ENCODE results near the gene SLC50A1. TPM values are rescaled to one million over a fixed set of nuclear protein-coding genes. Genes with fewer than 3 reads are reported as not detected.

SLC50A1 gene
- total and polyA plus RNA-seq, 2 of the 8 experiments (the other 6 are each of a cell fraction or from before 2014, with no cell fraction given), result 36.5 to 90.8 TPM

DNA sequence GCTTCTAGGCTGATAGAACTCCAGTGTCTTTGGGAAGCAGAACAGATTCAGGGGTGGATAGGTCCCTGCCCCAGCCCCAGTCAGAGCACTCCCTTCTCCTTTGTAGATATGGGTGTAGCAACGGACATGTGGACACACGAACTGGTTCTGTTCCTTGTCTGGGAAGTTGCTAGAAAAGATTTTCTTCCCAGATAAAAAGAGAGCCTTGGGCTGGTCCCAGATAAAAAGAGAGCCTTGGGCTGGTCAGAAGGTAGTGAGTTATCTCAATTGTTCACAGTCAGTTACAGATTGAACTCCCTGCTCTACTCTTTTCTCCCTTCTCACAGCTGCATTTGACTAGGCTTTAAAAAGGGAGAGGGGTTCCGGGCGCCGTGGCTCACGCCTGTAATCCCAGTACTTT is 15.4 kb upstream of the SLC50A1 start (continued):
- no peak for TF ChIP-seq SAP30 (IDR thresholded peaks at IDR 0.05; ENCODE audit: insufficient read depth, insufficient replicate concordance, low read length)
- no peak for TF ChIP-seq POLR2A (IDR thresholded peaks at IDR 0.05; ENCODE audit: control extremely low read depth in 1 of 2, low read depth in 2 of 2, low read length in 2 of 2)
- TF ChIP-seq, protein P1, sequence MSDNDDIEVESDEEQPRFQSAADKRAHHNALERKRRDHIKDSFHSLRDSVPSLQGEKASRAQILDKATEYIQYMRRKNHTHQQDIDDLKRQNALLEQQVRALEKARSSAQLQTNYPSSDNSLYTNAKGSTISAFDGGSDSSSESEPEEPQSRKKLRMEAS (IDR thresholded peaks at IDR 0.05), result no peak
- TF ChIP-seq RFX5 (IDR thresholded peaks at IDR 0.05; ENCODE audit: borderline replicate concordance, low read depth, low read length), result no peak
- no peak for TF ChIP-seq CHD7 (IDR thresholded peaks at IDR 0.05; ENCODE audit: insufficient replicate concordance, low read length)
- no peak for TF ChIP-seq HDAC6 (IDR thresholded peaks at IDR 0.05; ENCODE audit: low read depth, low read length)
- no peak for TF ChIP-seq KDM5A (IDR thresholded peaks at IDR 0.05; ENCODE audit: low read length)
